Measurements from ENCODE around the gene GDPGP1. TPM values are rescaled to one million over a fixed set of nuclear protein-coding genes. Genes with fewer than 3 reads are reported as not detected.

The GDPGP1 gene
- total and polyA plus RNA-seq, 2 donors (not counting 1 experiment from before 2014, with no cell fraction given), result 9.3 to 10.4 TPM

GRCh38 chr15:90213818-90214204 lies 20.2 kb upstream of the GDPGP1 start:
- peak; percentile 71 for ATAC-seq (ENCODE audit: low read depth)
- peak overlapping the region; percentile 35 for H3K9ac ChIP-seq (ENCODE audit: low read length)
- H3K4me1 ChIP-seq (ENCODE audit: control insufficient read depth in 2 of 2, insufficient read depth in 2 of 2, low read length in 2 of 2), result peaks cover 97 to 100% of the 10 kb centered on the region in 2 donors
- ChIA-PET POLR2A (interaction anchor here (0.5 to 9.0 kb wide), 7 partner anchors 9 to 52 kb away, joined by 4 to 163 read pairs (median 36); partner anchors contain the start of genes CIB1, GDPGP1 and SEMA4B), CTCF (interaction anchor here (0.7 to 12.6 kb wide), 8 partner anchors 12 to 602 kb away, joined by 3 to 274 read pairs (median 6); partner anchors contain the start of genes CIB1, GDPGP1 and SEMA4B)
- DNase-seq, result peak; percentile 89
- 12% methylated on average over 11 of the region's 11 CpGs for WGBS (ENCODE audit: insufficient coverage)
- no peak overlapping the region for H2AFZ ChIP-seq (ENCODE audit: insufficient read depth, low read depth, low read length, poor library complexity, severe bottlenecking)
- H3K27me3 ChIP-seq (replicated peaks in 1 of 4; ENCODE audit: control extremely low read depth in 1 of 4, control insufficient read depth in 3 of 4, insufficient read depth in 4 of 4, low read length in 3 of 4), result no peaks in the 10 kb centered on the region
- intact Hi-C loops (cut with micrococcal nuclease), result loop anchor here (1.0 to 10.0 kb wide), 6 partner anchors 13 to 451 kb away; partner anchors contain the start of genes AP3S2, GDPGP1 and SEMA4B
- peaks cover 3 to 60% of the 10 kb centered on the region in 2 experiments for H3K36me3 ChIP-seq (replicated peaks in 1 of 2; ENCODE audit: control extremely low read depth in 1 of 2, control insufficient read depth in 1 of 2, extremely low read depth in 1 of 2, insufficient read depth in 2 of 2, low read length in 1 of 2)
- Mint-ChIP-seq H3K27ac (peak overlapping the region; percentile 90), H3K27me3 (no peaks in the 10 kb centered on the region), H3K4me3 (peak overlapping the region; percentile 72), H3K4me1 (peaks cover 94% of the 10 kb centered on the region), H3K9me3 (ENCODE audit: insufficient read depth) (no peaks in the 10 kb centered on the region)
- H3K4me3 ChIP-seq (ENCODE audit: control extremely low read depth in 1 of 5, extremely low read depth in 1 of 5, insufficient read depth in 1 of 5, low read depth in 2 of 5, low read length in 4 of 5), result peak overlapping the region in 1 of 5 experiments; percentile 39
- H4K20me1 ChIP-seq (ENCODE audit: control insufficient read depth, insufficient read depth, low read length, poor library complexity, severe bottlenecking), result peaks cover 27% of the 10 kb centered on the region
- peak overlapping the region; percentile 80 to 86 for H3K27ac ChIP-seq (ENCODE audit: low read length in 2 of 2)
- H3K4me2 ChIP-seq (replicated peaks; ENCODE audit: low read depth, low read length, poor library complexity, severe bottlenecking), result peak overlapping the region; percentile 65
- peaks cover 0 to 4% (median 0%) of the 10 kb centered on the region in 3 donors for H3K9me3 ChIP-seq (ENCODE audit: control extremely low read depth in 1 of 3, control insufficient read depth in 2 of 3, insufficient read depth in 1 of 3, low read length in 2 of 3)
- no peak for TF ChIP-seq EZH2 (IDR thresholded peaks at IDR 0.05; ENCODE audit: borderline replicate concordance, insufficient read depth, low read depth, low read length, poor library complexity, severe bottlenecking)
- no peak for TF ChIP-seq CTCF (IDR thresholded peaks at IDR 0.05)
- peaks cover 92% of the 10 kb centered on the region for H3K79me2 ChIP-seq (ENCODE audit: control insufficient read depth, insufficient read depth, low read length)
